ENCODE results near the gene ZSWIM5. TPM values are rescaled to one million over a fixed set of nuclear protein-coding genes. Genes with fewer than 3 reads are reported as not detected.

The ZSWIM5 gene
- total and polyA plus RNA-seq, 2 of the 8 experiments (the other 6 are each of a cell fraction or from before 2014, with no cell fraction given): 2.5 to 3.9 TPM

DNA sequence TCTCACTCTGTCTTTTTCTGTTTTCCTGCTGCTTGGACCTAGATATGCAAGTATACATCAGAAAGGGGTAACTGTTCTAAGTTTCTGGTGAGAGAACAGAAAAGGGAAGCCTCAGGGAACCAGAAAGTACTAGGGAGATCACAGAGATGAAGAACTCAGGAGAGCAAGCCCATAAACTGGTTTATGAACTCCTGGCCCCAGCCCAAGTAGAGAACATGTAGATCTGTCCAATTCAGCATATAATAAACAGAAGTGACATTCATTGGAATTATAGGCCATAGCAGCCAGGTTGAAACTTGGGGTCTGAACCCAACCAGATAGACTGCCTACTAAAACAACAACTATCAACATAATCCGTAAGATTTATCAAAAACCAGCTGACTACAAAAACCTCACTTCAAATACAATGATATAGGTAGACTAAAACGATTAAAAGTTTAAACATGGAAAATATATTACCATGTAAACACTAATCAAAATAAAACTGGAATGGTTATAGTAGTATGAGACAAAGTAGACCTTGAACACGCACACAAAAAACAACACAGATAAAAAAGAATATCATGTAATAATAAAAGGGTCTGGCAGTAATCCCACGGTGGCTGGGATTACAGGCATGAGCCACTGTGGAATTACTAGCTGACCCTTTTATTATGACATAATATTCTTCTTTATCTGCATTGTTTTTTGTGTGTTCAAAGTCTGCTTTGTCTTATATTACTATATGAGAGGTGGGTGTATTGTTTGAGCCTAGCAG is 65.0 kb downstream of the ZSWIM5 start:
- Histone ChIP-seq H3K23me2 (ENCODE audit: low read depth, low read length) (no peaks in the 10 kb centered on the region), H2AFZ (ENCODE audit: low read length) (no peak overlapping the region), H3K23ac (ENCODE audit: insufficient read length) (no peak overlapping the region), H2BK5ac (ENCODE audit: low read depth, low read length) (no peak overlapping the region), H3K36me3 (ENCODE audit: control insufficient read depth in 2 of 4, insufficient read depth in 4 of 4, low read length in 3 of 4) (no peaks in the 10 kb centered on the region), H3K14ac (ENCODE audit: insufficient read length) (no peak overlapping the region), H2BK15ac (ENCODE audit: low read length) (no peak overlapping the region), H3K4ac (replicated peaks; ENCODE audit: insufficient read length, low read depth, low read length) (no peak overlapping the region), H3K4me1 (replicated peaks in 1 of 4; ENCODE audit: control insufficient read depth in 3 of 4, insufficient read depth in 4 of 4, low read length in 3 of 4) (no peaks in the 10 kb centered on the region), H4K20me1 (replicated peaks in 1 of 2; ENCODE audit: control insufficient read depth in 1 of 2, insufficient read depth in 2 of 2, low read length in 2 of 2) (no peaks in the 10 kb centered on the region), H4K5ac (ENCODE audit: insufficient read length, low read depth, low read length) (no peak overlapping the region), H3K18ac (ENCODE audit: extremely low read depth, low read length) (no peak overlapping the region), H3K27ac (ENCODE audit: low read depth, low read length) (no peak overlapping the region), H2AK5ac (ENCODE audit: low read depth, low read length) (no peak overlapping the region), H2BK20ac (ENCODE audit: low read length) (no peak overlapping the region), H2BK120ac (replicated peaks; ENCODE audit: low read depth, low read length) (no peak overlapping the region), H2BK12ac (ENCODE audit: low read depth, low read length) (no peak overlapping the region), H4K8ac (ENCODE audit: extremely low read depth, insufficient read depth, low read length) (no peak overlapping the region), H3K56ac (replicated peaks; ENCODE audit: insufficient read length, low read depth, low read length) (no peak overlapping the region), H4K91ac (replicated peaks; ENCODE audit: insufficient read length, low read length) (no peak overlapping the region), H3K4me2 (ENCODE audit: insufficient read depth in 1 of 2, low read depth in 2 of 2, low read length in 2 of 2) (no peak overlapping the region), H3K9ac (replicated peaks in 1 of 4; ENCODE audit: extremely low read depth in 1 of 4, low read depth in 3 of 4, low read length in 3 of 4) (no peak overlapping the region), H3K79me1 (ENCODE audit: low read depth, low read length) (no peaks in the 10 kb centered on the region), H3K79me2 (ENCODE audit: control insufficient read depth in 1 of 2, insufficient read depth in 2 of 2, low read length in 2 of 2) (no peaks in the 10 kb centered on the region), H3K27me3 (replicated peaks in 1 of 4; ENCODE audit: control insufficient read depth in 3 of 4, extremely low read depth in 1 of 4, insufficient read depth in 3 of 4, low read length in 3 of 4) (no peaks in the 10 kb centered on the region), H3K4me3 (ENCODE audit: extremely low read depth in 1 of 4, insufficient read depth in 2 of 4, low read depth in 3 of 4, low read length in 4 of 4) (no peak overlapping the region), H3K9me3 (ENCODE audit: insufficient read depth in 2 of 2, low read depth in 1 of 2, low read length in 1 of 2) (no peaks in the 10 kb centered on the region)
- ChIA-PET POLR2A (ENCODE audit: partially characterized antibody) (no interaction called here), CTCF (ENCODE audit: partially characterized antibody) (no interaction called here)
- FAIRE-seq (no peak), DNase-seq (ENCODE audit: low read depth in 1 of 2, low spot score in 2 of 2) (no peak)
- WGBS, 2 experiments (ENCODE audit: extremely low coverage in 1 of 2, insufficient coverage in 1 of 2, insufficient read length in 1 of 2, insufficient replicate concordance in 2 of 2, low coverage in 1 of 2, low lambda C conversion rate in 2 of 2, missing lambda C conversion rate in 1 of 2): 87% methylated on average over 4 of the region's 4 CpGs; no CpG with 5 or more reads in 1 of the 2 experiments
- TF ChIP-seq FOSL1 (IDR thresholded peaks at IDR 0.05; ENCODE audit: insufficient read depth, low read depth, low read length): no peak
- TF ChIP-seq BRCA1 (IDR thresholded peaks at IDR 0.05; ENCODE audit: low read depth, low read length): no peak
- no peak for TF ChIP-seq PHF8 (conservative IDR thresholded peaks at IDR 0.05; ENCODE audit: low read depth, low read length)
- TF ChIP-seq EZH2 (IDR thresholded peaks at IDR 0.05; ENCODE audit: low read depth, low read length, severe bottlenecking): no peak
- no peak for TF ChIP-seq SIN3A (conservative IDR thresholded peaks at IDR 0.05 in 1 of 2, IDR thresholded peaks at IDR 0.05 in 1 of 2; ENCODE audit: low read depth in 1 of 2, low read length in 2 of 2)
- TF ChIP-seq SP2 (IDR thresholded peaks at IDR 0.05; ENCODE audit: low read length): no peak
- TF ChIP-seq HDAC6 (IDR thresholded peaks at IDR 0.05; ENCODE audit: low read depth, low read length): no peak
- TF ChIP-seq BACH1 (IDR thresholded peaks at IDR 0.05; ENCODE audit: low read length): no peak
- TF ChIP-seq POU5F1 (IDR thresholded peaks at IDR 0.05; ENCODE audit: low read depth, low read length): no peak
